Hematopoietic multipotent progenitor cell (in vitro differentiated cells): ENCODE results near the gene ZNF12. TPM values are rescaled to one million over a fixed set of nuclear protein-coding genes. Genes with fewer than 3 reads are reported as not detected.
"Not testable (repeated sequence)": the region's sequence is repeated elsewhere in the genome, so short reads cannot be mapped to it uniquely, and the experiment has no call there.

Experiments
- DNase-seq, 3 donors: peaks; one replicate each; pipeline ENCODE4 v3.0.0-alpha.2; 2011 to 2015; ENCODE audit warnings: low read depth in 2 of 3, low spot score in 2 of 3
- total RNA-seq: library from RNA; depleted of rRNA; stranded (reverse); fragments of >200 nt; gene quantifications from one replicate; pipeline ENCODE4 v1.2.3, GENCODE V29; 2012

The ZNF12 gene
- total RNA-seq, 1 donor = 12.4 TPM

- DNase-seq = no peak
Measured at GRCh38 chr7:6700793-6701192, 6.0 kb downstream of the ZNF12 start.

GRCh38 chr7:6691609-6692106 lies 15.1 kb downstream of the ZNF12 start:
- DNase-seq = peak in 1 of 3 donors; percentile 46

- DNase-seq = peak in 1 of 3 donors; percentile 32
Measured at GRCh38 chr7:6691103-6691502, 15.6 kb downstream of the ZNF12 start.

GRCh38 chr7:6680146-6680545 lies 26.6 kb downstream of the ZNF12 start:
- DNase-seq = no peak

GRCh38 chr7:6675807-6676405 lies 30.8 kb downstream of the ZNF12 start:
- DNase-seq = no peak

GRCh38 chr7:6670851-6671250 lies 35.9 kb downstream of the ZNF12 start:
- DNase-seq = not testable (repeated sequence)

- peak in 1 of 3 donors; percentile 10 for DNase-seq
Measured at GRCh38 chr7:6658618-6659345, 48.0 kb downstream of the ZNF12 start.

GRCh38 chr7:6656413-6656812 lies 50.3 kb downstream of the ZNF12 start:
- no peak for DNase-seq

- DNase-seq = no peak
Measured at GRCh38 chr7:6655636-6656385, 50.9 kb downstream of the ZNF12 start.

GRCh38 chr7:6654842-6655610 lies 51.7 kb downstream of the ZNF12 start:
- DNase-seq = no peak

- DNase-seq = no peak
Measured at GRCh38 chr7:6654113-6654841, 52.5 kb downstream of the ZNF12 start.

- DNase-seq = no peak
Measured at GRCh38 chr7:6653071-6654003, 53.4 kb downstream of the ZNF12 start.

GRCh38 chr7:6652446-6653011 lies 54.2 kb downstream of the ZNF12 start:
- no peak for DNase-seq

- DNase-seq = no peak
Measured at GRCh38 chr7:6651851-6652445, 54.8 kb downstream of the ZNF12 start.

- DNase-seq = no peak
Measured at GRCh38 chr7:6650521-6651011, 56.2 kb downstream of the ZNF12 start.

GRCh38 chr7:6650086-6650485 lies 56.7 kb downstream of the ZNF12 start:
- no peak for DNase-seq

GRCh38 chr7:6649241-6649961 lies 57.3 kb downstream of the ZNF12 start:
- no peak for DNase-seq

GRCh38 chr7:6648815-6649104 lies 58.0 kb downstream of the ZNF12 start:
- DNase-seq = no peak
